Endothelial cell of umbilical vein (primary cell): ENCODE results near the gene MAP1LC3B2.

Experiments
- CTCF ChIP-seq, 2 donors: IDR thresholded peaks; 1 replicate in 1 of 2; 2 replicates in 1 of 2; pipeline ENCODE4 v1.5.1; 2011; ENCODE audit warnings: low read length in 2 of 2, mild to moderate bottlenecking in 2 of 2, moderate library complexity in 2 of 2, control low read depth in 1 of 2, inconsistent platforms in 1 of 2, low read depth in 1 of 2; ENCODE audit not compliant: insufficient read depth in 1 of 2; ENCODE audit errors: extremely low read depth in 1 of 2
- EZH2 ChIP-seq: IDR thresholded peaks from 2 replicates; pipeline ENCODE4 v1.6.1; 2012; ENCODE audit warnings: borderline replicate concordance, low read depth, mild to moderate bottlenecking, moderate library complexity, low read length, inconsistent platforms; ENCODE audit not compliant: severe bottlenecking
- GATA2 ChIP-seq: IDR thresholded peaks from 2 replicates; pipeline ENCODE4 v1.7.0; 2011; ENCODE audit warnings: low read depth, mild to moderate bottlenecking, moderate library complexity, mixed read lengths, low read length; ENCODE audit not compliant: insufficient read length, insufficient read depth
- JUN ChIP-seq: IDR thresholded peaks from 2 replicates; pipeline ENCODE4 v1.6.1; 2011; ENCODE audit warnings: borderline replicate concordance, low read depth; ENCODE audit not compliant: insufficient read length, insufficient read depth
- POLR2A ChIP-seq: IDR thresholded peaks from 2 replicates; pipeline ENCODE4 v1.6.1; 2012; ENCODE audit warnings: low read depth, mild to moderate bottlenecking, control low read depth, low read length
- POLR2AphosphoS5 ChIP-seq: IDR thresholded peaks from 2 replicates; pipeline ENCODE4 v1.6.1; 2012; ENCODE audit warnings: low read depth, mild to moderate bottlenecking, control low read depth, low read length, moderate library complexity; ENCODE audit not compliant: insufficient read depth

DNA sequence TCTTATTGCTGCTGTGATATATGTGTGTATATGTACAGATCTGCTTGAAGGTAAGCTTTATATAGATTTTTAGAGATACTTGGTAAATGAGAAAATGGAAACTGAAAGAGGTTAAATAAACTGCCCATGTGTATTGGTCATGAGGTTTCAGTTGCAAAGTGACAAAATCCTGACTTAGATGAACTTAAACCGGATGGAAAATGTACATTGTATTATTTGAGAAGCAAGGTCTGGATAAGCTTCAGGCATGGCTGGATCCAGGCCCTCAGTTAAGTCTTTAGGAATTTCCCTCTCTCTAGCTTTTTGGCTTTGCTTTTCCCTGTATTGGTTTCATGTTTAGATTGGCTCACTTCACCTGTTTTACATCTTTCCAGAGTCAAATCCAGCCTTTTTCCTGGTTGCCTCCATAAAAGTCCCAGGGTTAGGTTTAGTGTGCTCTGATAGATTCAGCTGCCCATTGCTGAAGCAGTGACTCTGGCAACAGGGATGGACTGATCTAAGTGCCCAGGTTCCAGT is 21.0 kb upstream of the MAP1LC3B2 start:
- TF ChIP-seq CTCF (IDR thresholded peaks at IDR 0.05; ENCODE audit: extremely low read depth in 1 of 2, insufficient read depth in 1 of 2, low read depth in 1 of 2, low read length in 2 of 2) = no peak
- no peak for TF ChIP-seq JUN
- TF ChIP-seq EZH2 = no peak
- no peak for TF ChIP-seq POLR2AphosphoS5
- no peak for TF ChIP-seq POLR2A
- TF ChIP-seq GATA2 = no peak
